Stomach (tissue), 9 donors: ENCODE results near the gene SLC22A2. TPM values are rescaled to one million over a fixed set of nuclear protein-coding genes. Genes with fewer than 3 reads are reported as not detected.

Experiments
- DNase-seq, 2 donors: peaks; one replicate each; pipeline versions ENCODE4 v3.0.0 to v3.0.0-alpha.2; 2013 to 2019
- H3K27ac ChIP-seq, 5 donors: fragments of 200-600 bp in 4 of 5; sonication (generic) in 4 of 5; one replicate each; pipeline ENCODE4 v1.5.1; 2013 to 2019; ENCODE audit warnings: mild to moderate bottlenecking in 1 of 5, moderate library complexity in 1 of 5
- H3K27me3 ChIP-seq, 3 donors: fragments of 200-600 bp; sonication (generic); one replicate each; pipeline ENCODE4 v1.5.1; 2017 to 2019; ENCODE audit warnings: mixed run types in 1 of 3
- H3K36me3 ChIP-seq, 4 donors: fragments of 200-600 bp; sonication (generic); 1 replicate in 3 of 4; 2 replicates in 1 of 4; pipeline ENCODE4 v1.5.1; 2016 to 2019
- H3K4me1 ChIP-seq, 4 donors: fragments of 200-600 bp; sonication (generic); one replicate each; pipeline ENCODE4 v1.5.1; 2016 to 2019
- H3K4me3 ChIP-seq, 4 donors: fragments of 200-600 bp; sonication (generic) in 3 of 4; one replicate each; pipeline ENCODE4 v1.5.1; 2016 to 2019; ENCODE audit warnings: mild to moderate bottlenecking in 1 of 4
- H3K9me3 ChIP-seq, 4 donors: fragments of 200-600 bp; sonication (generic); one replicate each; pipeline ENCODE4 v1.5.1; 2016 to 2019
- CTCF ChIP-seq, 7 experiments: fragments of 450-650 bp in 4 of 7; fragments of 200-600 bp in 3 of 7; sonication (generic) in 3 of 7; IDR thresholded peaks; one replicate each; pipeline ENCODE4 v1.5.1; 2016 to 2019; ENCODE audit warnings: antibody characterized with exemption in 7 of 7, control low read depth in 2 of 7, mild to moderate bottlenecking in 1 of 7
- EP300 ChIP-seq: sonication (generic); formaldehyde crosslinking; IDR thresholded peaks from one replicate; pipeline ENCODE4 v1.6.1; 2017; ENCODE audit warnings: antibody characterized with exemption
- POLR2A ChIP-seq, 4 donors: fragments of 450-650 bp; IDR thresholded peaks; one replicate each; pipeline ENCODE4 v1.6.1; 2016; ENCODE audit warnings: antibody characterized with exemption in 4 of 4, control low read depth in 2 of 4, mild to moderate bottlenecking in 1 of 4, moderate library complexity in 1 of 4
- POLR2AphosphoS5 ChIP-seq, 3 donors: sonication (generic); formaldehyde crosslinking; IDR thresholded peaks; one replicate each; pipeline ENCODE4 v1.6.1; 2016; ENCODE audit warnings: antibody characterized with exemption in 3 of 3
- WGBS, 5 donors: extraction: QIAGEN DNeasy Blood & Tissue Kit in 3 of 5; methylation state at CpG; one replicate each; pipeline versions ENCODE4 v1.1.5 to v1.1.7; 2013 to 2018; 5-methylcytosine and 5-hydroxymethylcytosine counted together
- intact Hi-C: fragments of 100-400 bp; cut with DNase I; formaldehyde crosslinking; loops from one replicate; pipeline ENCODE4 v1.15.1; 2023; ENCODE audit warnings: low total_unique reads
- polyA plus RNA-seq, 3 donors: library from polyadenylated mRNA; stranded (reverse); fragments of 200-250 nt; gene quantifications; one replicate each; pipeline ENCODE4 v1.2.3, GENCODE V29; 2013
- total RNA-seq, 5 donors: library from RNA; depleted of rRNA; stranded (reverse); fragments of >200 nt; gene quantifications; one replicate each; pipeline versions ENCODE4 v1.1.0 to v1.2.3, GENCODE V29; 2014 to 2016
- donor health status: healthy with polysubstance abuse.
- donor health status: Bipolar disorder and iron deficiency.
- donor health status: healthy.

The SLC22A2 gene
- total and polyA plus RNA-seq, 8 donors: not detected

GRCh38 chr6:160226118-160226591 is 32.5 kb downstream of the SLC22A2 start:
- Histone ChIP-seq H3K27ac (no peak overlapping the region), H3K4me3 (no peak overlapping the region), H3K4me1 (peaks cover 0 to 5% (median 0%) of the 10 kb centered on the region in 4 donors), H3K9me3 (peaks cover 0 to 3% (median 0%) of the 10 kb centered on the region in 4 donors), H3K27me3 (no peaks in the 10 kb centered on the region), H3K36me3 (no peaks in the 10 kb centered on the region)
- TF ChIP-seq EP300 (no peak), CTCF (IDR thresholded peaks at IDR 0.05) (no peak), POLR2A (IDR thresholded peaks at IDR 0.05) (no peak), POLR2AphosphoS5 (IDR thresholded peaks at IDR 0.05) (no peak)
- 78 to 86% (median 82%) methylated on average over 7 of the region's 7 CpGs for WGBS, 5 donors
- intact Hi-C loops: no loop called here
- no peak for DNase-seq

- H3K27me3 ChIP-seq: no peaks in the 10 kb centered on the region
- TF ChIP-seq CTCF (IDR thresholded peaks at IDR 0.05) (no peak), EP300 (no peak)
- no peaks in the 10 kb centered on the region for H3K36me3 ChIP-seq
- H3K4me1 ChIP-seq: peaks cover 0 to 5% (median 0%) of the 10 kb centered on the region in 4 donors
- H3K27ac ChIP-seq: no peak overlapping the region
- 82 to 90% (median 88%) methylated on average over 3 of the region's 3 CpGs for WGBS, 5 donors
- intact Hi-C loops: loop anchor here (5.0 kb wide), 1 partner anchor 233 kb away; no protein-coding TSS in a partner anchor
- H3K4me3 ChIP-seq: no peak overlapping the region
- DNase-seq: no peak
- peaks cover 0 to 3% (median 0%) of the 10 kb centered on the region in 4 donors for H3K9me3 ChIP-seq
Measured at GRCh38 chr6:160224639-160225237, 33.9 kb downstream of the SLC22A2 start.

DNA sequence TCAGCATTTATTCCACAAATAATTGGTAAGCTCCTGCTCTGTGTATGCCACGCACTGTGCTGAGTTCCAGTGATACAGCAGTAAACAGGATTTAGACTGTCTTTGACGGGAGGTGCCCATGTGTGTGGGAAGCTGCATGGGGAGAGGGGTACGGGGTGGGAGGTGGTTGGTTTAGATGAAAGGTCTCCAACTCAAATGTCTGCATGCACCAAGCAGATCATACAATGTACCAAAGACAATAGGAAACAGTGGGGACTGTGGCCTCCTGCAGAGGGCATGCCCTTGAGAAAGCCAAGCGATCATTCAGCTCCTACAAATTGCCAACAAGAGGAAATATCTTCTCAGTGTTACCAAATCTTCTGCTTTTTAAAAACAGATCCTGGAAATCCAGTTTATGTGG is 36.1 kb downstream of the SLC22A2 start:
- Histone ChIP-seq H3K9me3 (peaks cover 0 to 3% (median 0%) of the 10 kb centered on the region in 4 donors), H3K27ac (no peak overlapping the region), H3K36me3 (no peaks in the 10 kb centered on the region), H3K4me3 (no peak overlapping the region), H3K27me3 (peaks cover 0 to 11% (median 0%) of the 10 kb centered on the region in 3 donors), H3K4me1 (peaks cover 0 to 5% (median 0%) of the 10 kb centered on the region in 4 donors)
- intact Hi-C loops: loop anchor here (5.0 kb wide), 1 partner anchor 235 kb away; no protein-coding TSS in a partner anchor
- TF ChIP-seq POLR2AphosphoS5 (IDR thresholded peaks at IDR 0.05) (no peak), CTCF (IDR thresholded peaks at IDR 0.05) (no peak), POLR2A (IDR thresholded peaks at IDR 0.05) (no peak), EP300 (no peak)
- 76 to 92% (median 83%) methylated on average over 4 of the region's 4 CpGs for WGBS, 5 donors
- no peak for DNase-seq

GRCh38 chr6:160221918-160222317 is 36.7 kb downstream of the SLC22A2 start:
- TF ChIP-seq POLR2A (IDR thresholded peaks at IDR 0.05): no peak
- TF ChIP-seq CTCF (IDR thresholded peaks at IDR 0.05): no peak
- TF ChIP-seq POLR2AphosphoS5 (IDR thresholded peaks at IDR 0.05): no peak
- TF ChIP-seq EP300: no peak
- Histone ChIP-seq H3K27ac (no peak overlapping the region), H3K4me1 (peaks cover 0 to 5% (median 0%) of the 10 kb centered on the region in 4 donors), H3K4me3 (no peak overlapping the region), H3K9me3 (peaks cover 0 to 3% (median 0%) of the 10 kb centered on the region in 4 donors), H3K27me3 (peaks cover 0 to 11% (median 0%) of the 10 kb centered on the region in 3 donors), H3K36me3 (no peaks in the 10 kb centered on the region)
- no peak for DNase-seq
- 12 to 58% (median 36%) methylated on average over 1 of the region's 1 CpG for WGBS, 5 donors
- intact Hi-C loops: loop anchor here (5.0 kb wide), 1 partner anchor 235 kb away; no protein-coding TSS in a partner anchor
